Measurements from ENCODE around the gene CNKSR2. TPM values are rescaled to one million over a fixed set of nuclear protein-coding genes. Genes with fewer than 3 reads are reported as not detected.

CNKSR2 gene
- total RNA-seq = 0.38 TPM in 1 of 2 replicates, not detected in the other

GRCh38 chrX:21374163-21374993 lies at the start of gene CNKSR2:
Gene CNKSR2, plus strand, starts transcription at chrX:21374418. Its CDS starts 480 bp downstream, at chrX:21374898.

GRCh38 chrX:21658152-21658737 lies 284.0 kb downstream of the CNKSR2 start, which contains the start of gene KLHL34:
Gene KLHL34, minus strand, starts transcription at chrX:21658330. Its CDS starts 542 bp downstream, at chrX:21657788.

